GM18873 (cell line): ENCODE results near the gene FAM43A.

ENCODE experiments used
- ATAC-seq: cut with Tn5 transposase; IDR thresholded peaks from one replicate; pipeline ENCODE4 v1.9.1; 2021; ENCODE audit warnings: mild to moderate bottlenecking, moderate library complexity, moderate number of reproducible peaks; ENCODE audit not compliant: unreplicated experiment, low FRiP score

The FAM43A gene

GRCh38 chr3:194705227-194705626, 19.5 kb downstream of the FAM43A start:
- no peak for ATAC-seq

DNA sequence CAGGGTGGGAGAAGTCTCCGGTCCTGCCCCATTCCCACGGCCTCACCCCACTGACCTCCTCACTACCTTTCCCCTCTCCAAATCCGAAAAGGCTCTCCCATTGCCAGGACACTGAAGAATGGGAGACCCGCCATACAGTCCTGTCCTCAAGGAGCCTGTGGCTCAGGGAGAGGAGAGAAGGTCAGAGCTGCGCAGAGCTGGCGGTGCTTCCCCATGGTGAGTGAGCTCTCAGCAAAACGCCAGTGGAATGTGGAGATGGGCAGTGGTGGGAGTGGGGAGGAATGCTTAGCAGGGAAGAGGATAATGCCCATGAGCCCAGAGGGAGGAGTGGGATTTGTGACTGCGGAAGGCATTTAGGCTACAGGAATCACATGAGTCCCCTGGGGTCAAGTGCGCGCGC, 20.1 kb downstream of the FAM43A start:
- no peak for ATAC-seq

DNA sequence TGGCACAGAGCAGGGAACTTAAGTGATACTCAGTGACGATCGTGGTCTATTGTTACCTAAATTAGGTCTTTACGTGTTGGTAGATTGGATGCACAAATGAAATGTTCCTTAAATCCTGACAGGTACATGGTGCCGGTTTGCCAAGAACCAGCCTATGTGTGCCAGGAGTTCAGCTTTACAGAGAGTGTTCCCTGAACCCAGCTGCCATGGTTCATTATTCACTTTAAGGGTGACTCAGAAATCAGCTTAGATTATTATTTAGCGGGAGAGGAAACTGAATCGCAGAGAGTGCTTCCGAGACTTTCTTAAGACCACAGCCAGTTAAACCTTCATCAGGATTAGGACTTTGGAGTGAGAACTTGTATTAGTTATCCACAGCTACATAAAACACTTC, 21.5 kb downstream of the FAM43A start:
- no peak for ATAC-seq

- no peak for ATAC-seq
Measured at GRCh38 chr3:194711286-194711685, 25.6 kb downstream of the FAM43A start.

- ATAC-seq: no peak
Measured at GRCh38 chr3:194711913-194712312, 26.2 kb downstream of the FAM43A start.

DNA sequence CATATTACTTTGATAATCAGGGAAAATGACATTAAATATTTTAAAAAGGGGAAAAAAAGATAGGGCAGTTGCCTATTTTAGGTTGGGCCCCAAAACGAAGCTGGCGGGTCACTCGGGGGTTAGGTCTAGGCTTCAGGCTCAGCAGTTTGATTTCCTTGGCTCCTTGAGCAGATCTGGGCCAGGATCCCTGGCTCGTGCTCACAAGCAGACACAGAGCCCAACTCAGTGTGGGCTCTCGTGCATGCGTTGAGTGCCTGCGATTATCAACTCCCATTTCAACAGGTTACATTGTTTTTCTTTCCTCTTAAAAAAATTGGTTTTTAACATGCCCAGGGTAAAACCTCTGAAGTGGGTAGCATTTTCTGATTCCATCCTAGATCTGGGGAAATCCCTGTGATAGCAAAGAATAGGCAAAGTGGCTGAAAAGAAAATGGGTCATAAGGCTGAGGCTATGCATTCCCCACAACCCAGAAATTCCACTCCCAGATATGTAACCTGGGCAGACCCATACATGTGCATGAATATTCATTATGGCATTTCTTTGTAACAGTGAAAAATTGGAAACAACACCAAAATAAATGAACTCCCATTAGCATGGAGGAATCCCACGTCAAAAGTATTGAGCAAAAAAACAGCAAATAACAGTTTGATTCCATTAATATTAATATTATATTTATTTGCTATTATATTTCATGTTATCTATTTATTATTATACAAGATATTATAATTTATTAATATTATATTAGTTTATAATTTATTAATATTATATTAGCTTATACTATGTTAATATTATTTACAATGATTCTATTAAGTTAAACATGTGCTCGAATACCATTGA, 27.8 kb downstream of the FAM43A start:
- ATAC-seq: no peak

DNA sequence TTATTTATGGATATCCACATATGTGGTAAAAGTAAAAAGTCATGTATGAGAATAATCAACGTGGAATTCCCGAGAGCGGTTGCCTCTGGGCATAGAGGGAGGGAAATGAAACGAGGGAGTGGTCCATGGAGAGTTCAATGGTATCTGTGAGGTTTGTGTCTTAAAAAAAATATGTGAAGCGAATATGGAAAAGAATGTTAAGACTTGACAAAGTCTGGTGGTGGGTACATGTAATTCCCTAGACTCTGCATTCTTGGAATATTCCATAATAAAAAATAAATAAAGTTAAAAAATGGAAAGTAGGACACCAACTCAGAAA, 28.4 kb downstream of the FAM43A start:
- ATAC-seq: no peak

GRCh38 chr3:194714564-194714963, 28.9 kb downstream of the FAM43A start:
- ATAC-seq: no peak

GRCh38 chr3:194715022-194715800, 29.5 kb downstream of the FAM43A start:
- no peak for ATAC-seq

GRCh38 chr3:194718079-194718478, 32.4 kb downstream of the FAM43A start:
- ATAC-seq: no peak

GRCh38 chr3:194720048-194720447, 34.4 kb downstream of the FAM43A start:
- no peak for ATAC-seq

GRCh38 chr3:194723846-194724618, 38.3 kb downstream of the FAM43A start:
- ATAC-seq: no peak

DNA sequence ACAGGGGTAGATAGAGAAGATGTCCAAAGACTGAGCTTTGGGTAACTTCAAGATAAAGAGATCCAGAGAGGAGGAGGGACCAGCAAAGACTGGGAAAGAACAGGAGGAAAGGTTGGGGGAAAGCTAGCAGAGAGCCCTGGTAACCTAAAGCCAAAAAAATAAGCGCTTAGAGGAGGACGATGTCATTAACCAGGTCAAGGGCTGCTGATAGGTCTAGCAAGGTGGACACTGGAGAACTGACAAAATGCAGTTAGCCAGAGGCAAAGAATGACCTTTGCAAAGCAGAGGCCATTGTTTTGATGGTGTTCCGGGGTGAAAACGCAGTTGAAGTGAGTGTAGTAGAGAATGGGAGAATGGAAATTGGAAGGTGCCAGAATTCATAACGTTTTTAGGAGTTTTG, 39.7 kb downstream of the FAM43A start:
- ATAC-seq: no peak

GRCh38 chr3:194727435-194728128, 41.9 kb downstream of the FAM43A start:
- ATAC-seq: no peak

DNA sequence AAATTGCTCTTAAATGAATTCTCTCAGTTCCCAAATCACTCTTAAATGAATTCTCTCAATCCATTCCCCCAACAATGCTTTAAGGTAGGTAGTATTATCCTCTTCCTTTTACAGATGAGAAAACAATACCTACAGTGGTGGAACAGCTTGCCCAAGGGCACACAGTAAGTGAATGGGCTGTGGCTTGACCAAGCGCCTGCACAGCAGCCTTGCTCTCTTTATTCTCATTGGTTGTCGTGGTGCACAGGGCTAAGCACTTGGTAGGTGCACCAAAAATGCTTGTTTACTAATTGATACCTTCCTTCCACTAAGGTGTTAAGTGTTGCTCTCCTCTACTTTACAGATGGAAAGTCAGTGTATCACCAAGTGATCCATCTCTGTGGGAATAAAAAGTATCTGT, 43.3 kb downstream of the FAM43A start:
- ATAC-seq: no peak

DNA sequence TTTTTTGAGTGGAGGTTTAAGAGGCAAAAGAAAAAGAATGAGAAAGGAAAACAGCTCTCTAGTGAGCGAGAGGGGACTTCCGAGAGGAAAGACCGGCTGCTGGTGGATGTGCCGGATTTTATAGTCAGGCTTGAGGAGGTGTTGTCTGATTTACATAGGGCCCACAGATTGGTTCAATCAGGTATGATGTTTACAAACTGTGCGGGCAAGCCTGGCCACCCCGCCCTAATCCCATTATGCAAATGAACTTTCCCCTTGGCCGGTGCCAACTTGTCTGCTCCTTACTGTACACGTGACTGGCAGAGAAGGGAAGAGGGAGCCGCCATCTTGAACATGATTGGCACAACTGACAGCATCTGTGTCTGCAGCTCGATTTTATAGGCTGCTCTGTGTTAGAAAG, 44.7 kb downstream of the FAM43A start:
- ATAC-seq: no peak

- no peak for ATAC-seq
Measured at GRCh38 chr3:194731506-194732073, 45.9 kb downstream of the FAM43A start.

DNA sequence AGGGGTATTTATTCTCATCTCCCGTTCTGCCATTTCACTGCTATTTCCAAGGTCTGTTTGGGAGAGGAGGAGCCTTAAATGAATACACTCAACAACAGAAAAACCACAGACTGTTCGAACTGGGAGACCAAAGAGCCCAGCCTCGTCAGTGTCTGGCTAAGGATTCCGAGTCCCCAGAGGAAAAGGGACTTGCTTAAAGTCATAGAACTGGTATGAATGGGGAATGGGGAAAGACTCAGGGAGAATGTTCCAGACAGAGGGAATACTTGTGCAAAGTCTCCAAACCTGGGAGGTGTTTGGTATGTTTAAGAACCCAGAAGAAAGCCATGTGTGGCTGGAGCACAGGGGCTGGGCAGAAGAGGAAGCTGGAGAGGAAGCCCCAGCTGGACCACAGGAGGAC, 46.9 kb downstream of the FAM43A start:
- no peak for ATAC-seq

- no peak for ATAC-seq
Measured at GRCh38 chr3:194736277-194736895, 50.7 kb downstream of the FAM43A start.
